Measurements from ENCODE around the gene ZNF750.

DNA sequence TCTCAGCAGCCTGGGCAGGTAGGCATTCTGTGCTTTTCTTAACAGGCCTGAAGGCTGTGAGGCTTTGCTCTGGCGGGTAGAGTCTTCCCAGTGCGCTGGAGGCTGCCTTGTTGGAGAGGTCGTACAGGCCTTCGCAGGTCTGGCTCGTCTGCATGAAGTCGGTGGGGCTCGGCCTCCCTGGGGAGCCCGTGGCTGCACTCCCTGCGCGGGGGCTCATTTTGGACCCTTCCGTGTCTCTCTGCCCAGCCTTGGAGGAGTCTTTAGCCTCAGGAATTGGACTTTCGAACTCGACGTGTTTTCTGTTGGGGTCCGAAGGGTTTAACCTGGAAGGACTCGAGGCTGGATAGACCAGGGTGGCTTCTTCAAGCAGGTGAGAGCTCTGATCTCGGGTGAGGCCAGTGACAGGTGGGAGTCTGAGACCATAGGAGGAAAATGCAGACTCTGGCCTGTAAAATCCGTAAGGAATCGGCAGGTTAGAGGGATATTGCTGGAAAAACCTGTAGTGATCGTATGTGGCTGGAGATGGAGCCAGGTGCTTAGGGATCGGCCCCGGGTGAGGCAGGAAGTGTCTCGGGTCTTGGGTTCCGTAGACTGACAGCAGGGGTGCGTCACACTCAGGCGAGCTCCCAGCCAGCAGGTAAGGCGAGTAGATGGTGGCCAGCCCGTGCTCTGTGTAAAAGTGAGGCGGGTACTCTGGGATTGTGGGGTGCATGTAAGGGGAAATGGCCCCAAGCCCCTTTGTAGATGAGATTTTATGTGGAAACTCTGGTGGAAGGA lies 8.6 kb downstream of the ZNF750 start:
- TF ChIP-seq CTCF (IDR thresholded peaks at IDR 0.05; ENCODE audit: extremely low read depth in 1 of 2, insufficient read depth in 1 of 2, low read depth in 1 of 2, low read length in 2 of 2) (no peak), JUN (IDR thresholded peaks at IDR 0.05; ENCODE audit: borderline replicate concordance, insufficient read depth, insufficient read length, low read depth) (no peak), POLR2A (IDR thresholded peaks at IDR 0.05; ENCODE audit: low read depth, low read length) (no peak), POLR2AphosphoS5 (IDR thresholded peaks at IDR 0.05; ENCODE audit: insufficient read depth, low read depth, low read length) (no peak), MYC (IDR thresholded peaks at IDR 0.05; ENCODE audit: low read depth, low read length) (no peak)
